ES-I3 (cell line): ENCODE measurements around the gene TBC1D8.

Experiments used
- H3K36me3 ChIP-seq: 2 replicates; pipeline ENCODE4 v1.6.1; 2013; ENCODE audit warnings: mild to moderate bottlenecking, low read length, control low read depth, moderate library complexity; ENCODE audit not compliant: insufficient read depth
- H3K4me1 ChIP-seq: 2 replicates; pipeline ENCODE4 v1.6.1; 2013; ENCODE audit warnings: mild to moderate bottlenecking, control low read depth, low read length; ENCODE audit not compliant: insufficient read depth
- H3K9ac ChIP-seq: 2 replicates; pipeline ENCODE4 v1.6.1; 2013; ENCODE audit warnings: low read depth, mild to moderate bottlenecking, low read length, moderate library complexity
- H3K9me3 ChIP-seq: 2 replicates; pipeline ENCODE4 v1.6.1; 2013; ENCODE audit warnings: mild to moderate bottlenecking, low read length, moderate library complexity; ENCODE audit not compliant: control insufficient read depth, insufficient read depth

The TBC1D8 gene

GRCh38 chr2:101152272-101153076 lies 1.3 kb upstream of the TBC1D8 start:
- H3K9ac ChIP-seq = peak overlapping the region; percentile 73; the same call in 1 of the 2 replicates
- no peaks in the 10 kb centered on the region for H3K9me3 ChIP-seq
- peaks cover 18% of the 10 kb centered on the region for H3K4me1 ChIP-seq
- no peaks in the 10 kb centered on the region for H3K36me3 ChIP-seq

DNA sequence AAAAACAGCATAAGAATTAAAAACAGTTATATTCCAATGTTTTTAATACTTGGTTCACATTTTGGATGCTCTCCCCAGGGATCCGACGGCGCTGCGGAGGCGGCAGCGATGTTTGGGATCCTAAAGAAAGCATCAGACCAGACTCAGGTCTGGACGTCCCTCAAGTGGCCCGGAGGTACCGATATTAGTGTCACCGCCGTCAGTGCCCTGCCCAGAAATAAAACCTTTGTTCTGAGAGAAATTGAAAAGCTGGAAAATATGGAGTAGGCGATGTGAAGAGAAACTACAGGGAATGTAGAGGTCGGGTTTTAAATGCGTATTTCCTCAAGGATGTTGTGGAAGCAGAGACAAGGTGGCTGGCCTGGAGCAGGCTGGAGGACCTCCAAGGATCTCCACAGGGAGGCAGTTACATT lies 683 bp upstream of the TBC1D8 start:
- H3K36me3 ChIP-seq = no peaks in the 10 kb centered on the region
- H3K9me3 ChIP-seq = no peaks in the 10 kb centered on the region
- peak overlapping the region; percentile 73; the same call in 1 of the 2 replicates for H3K9ac ChIP-seq
- H3K4me1 ChIP-seq = peaks cover 18% of the 10 kb centered on the region

- H3K9me3 ChIP-seq = no peaks in the 10 kb centered on the region
- no peaks in the 10 kb centered on the region for H3K36me3 ChIP-seq
- H3K4me1 ChIP-seq = peaks cover 25% of the 10 kb centered on the region
- H3K9ac ChIP-seq = peak overlapping the region; percentile 77
Observed at GRCh38 chr2:101150306-101151145, 656 bp downstream of the TBC1D8 start.

GRCh38 chr2:101149241-101150192 lies 1.7 kb downstream of the TBC1D8 start:
- Histone ChIP-seq H3K4me1 (peaks cover 31% of the 10 kb centered on the region), H3K36me3 (no peaks in the 10 kb centered on the region), H3K9ac (peak overlapping the region; percentile 77; the same call in 1 of the 2 replicates), H3K9me3 (no peaks in the 10 kb centered on the region)

GRCh38 chr2:101148777-101149176 lies 2.4 kb downstream of the TBC1D8 start:
- H3K9me3 ChIP-seq = no peaks in the 10 kb centered on the region
- H3K4me1 ChIP-seq = peaks cover 37% of the 10 kb centered on the region
- H3K9ac ChIP-seq = no peak overlapping the region
- H3K36me3 ChIP-seq = no peaks in the 10 kb centered on the region

GRCh38 chr2:101147971-101148370 lies 3.2 kb downstream of the TBC1D8 start:
- Histone ChIP-seq H3K4me1 (peaks cover 37% of the 10 kb centered on the region), H3K9ac (no peak overlapping the region), H3K36me3 (no peaks in the 10 kb centered on the region), H3K9me3 (no peaks in the 10 kb centered on the region)

GRCh38 chr2:101147062-101147461 lies 4.1 kb downstream of the TBC1D8 start:
- H3K36me3 ChIP-seq = no peaks in the 10 kb centered on the region
- H3K9me3 ChIP-seq = 0 out of 2 replicates have a peak, but pooled peaks cover 2% of the 10 kb centered on the region
- H3K4me1 ChIP-seq = peaks cover 37% of the 10 kb centered on the region
- H3K9ac ChIP-seq = no peak overlapping the region

DNA sequence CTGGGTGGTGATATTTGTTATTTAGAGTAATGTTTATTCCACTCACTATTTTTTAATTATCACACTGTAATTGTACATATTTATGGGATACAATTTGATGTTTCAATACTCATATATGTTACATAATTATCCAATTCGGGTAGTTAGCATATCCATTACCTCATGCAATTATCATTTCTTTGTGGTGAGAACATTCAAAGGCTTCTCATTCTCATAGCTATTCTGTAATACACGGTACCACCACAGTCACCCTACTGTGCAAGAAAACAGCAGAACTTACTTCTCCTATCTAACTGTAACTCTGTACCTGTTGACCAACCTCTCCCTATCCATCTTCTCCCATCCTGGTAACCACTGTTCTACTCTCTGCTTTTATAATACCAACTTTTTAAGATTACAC lies 4.6 kb downstream of the TBC1D8 start:
- H3K4me1 ChIP-seq = peaks cover 37% of the 10 kb centered on the region
- H3K9me3 ChIP-seq = 0 out of 2 replicates have a peak, but pooled peaks cover 2% of the 10 kb centered on the region
- H3K36me3 ChIP-seq = no peaks in the 10 kb centered on the region
- H3K9ac ChIP-seq = no peak overlapping the region

DNA sequence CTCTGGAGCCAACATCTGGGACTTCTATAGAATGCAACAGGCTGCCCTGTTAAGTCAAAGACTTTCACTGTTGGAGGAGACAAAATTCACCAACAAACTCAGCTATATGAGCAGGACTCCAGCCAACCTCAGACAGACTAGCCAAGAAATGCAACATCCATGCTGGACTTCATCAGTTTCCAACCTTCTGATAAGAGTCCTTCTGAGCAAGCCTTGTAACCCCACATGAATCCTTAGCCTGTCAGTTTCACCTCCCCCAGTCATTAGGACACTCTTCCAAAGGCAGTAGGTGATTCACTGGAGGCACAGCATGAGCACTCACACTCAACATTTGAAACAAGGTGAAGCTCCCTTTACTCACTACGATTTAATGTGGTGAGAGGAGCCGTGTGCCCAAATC lies 5.8 kb downstream of the TBC1D8 start:
- H3K4me1 ChIP-seq = peaks cover 37% of the 10 kb centered on the region
- H3K36me3 ChIP-seq = no peaks in the 10 kb centered on the region
- no peak overlapping the region for H3K9ac ChIP-seq
- 0 out of 2 replicates have a peak, but pooled peaks cover 2% of the 10 kb centered on the region for H3K9me3 ChIP-seq

DNA sequence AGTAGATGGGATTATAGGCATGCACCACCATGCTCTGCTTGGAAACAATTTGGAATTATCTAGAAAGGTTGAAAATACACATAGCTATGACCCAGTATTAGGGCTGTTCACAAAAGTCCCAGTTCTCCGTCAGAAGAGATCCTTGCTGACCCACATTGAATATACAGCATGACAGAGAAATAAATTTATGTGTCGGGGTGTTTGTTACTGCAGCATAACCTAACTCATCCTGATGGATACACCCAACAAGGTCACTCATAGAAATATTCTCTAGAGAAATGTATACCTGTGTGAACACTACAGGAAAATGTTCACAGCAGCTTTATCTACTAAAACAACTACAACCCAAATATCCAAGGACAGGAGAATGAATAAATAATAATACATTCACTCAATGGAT lies 9.0 kb downstream of the TBC1D8 start:
- Histone ChIP-seq H3K4me1 (peaks cover 19% of the 10 kb centered on the region), H3K36me3 (no peaks in the 10 kb centered on the region), H3K9ac (no peak overlapping the region), H3K9me3 (0 out of 2 replicates have a peak, but pooled peaks cover 2% of the 10 kb centered on the region)

DNA sequence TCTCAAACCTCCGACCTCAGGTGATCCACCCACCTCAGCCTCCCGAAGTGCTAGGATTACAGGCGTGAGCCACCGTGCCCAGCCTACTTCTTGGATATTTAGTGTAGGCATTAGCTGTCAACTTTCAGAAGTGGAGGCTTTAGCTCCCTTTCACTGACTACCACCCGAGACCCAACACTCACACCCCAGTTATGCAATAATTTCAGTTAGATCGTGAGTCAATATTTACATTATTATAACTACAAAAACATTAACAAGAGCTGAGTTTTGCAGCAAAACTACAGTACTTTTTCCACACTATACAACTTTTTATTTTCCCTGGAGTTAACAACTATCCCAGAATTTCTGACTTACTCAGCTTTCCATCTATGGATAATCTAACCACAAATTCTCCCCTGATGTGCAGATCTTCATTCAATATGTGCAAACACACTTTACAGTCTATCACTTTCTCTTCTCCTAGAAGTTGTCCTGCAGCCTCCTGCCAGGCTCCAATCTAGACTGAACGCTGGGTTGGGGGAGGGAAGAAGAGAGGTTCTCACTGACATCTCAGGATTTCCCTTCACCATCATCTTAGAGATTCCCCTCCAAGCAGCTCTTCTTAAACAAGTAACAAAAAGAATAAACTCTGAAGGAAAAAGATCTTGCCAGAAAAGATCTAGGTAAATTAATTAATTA lies 10.1 kb downstream of the TBC1D8 start:
- peaks cover 18% of the 10 kb centered on the region for H3K4me1 ChIP-seq
- H3K36me3 ChIP-seq = no peaks in the 10 kb centered on the region
- H3K9ac ChIP-seq = no peak overlapping the region
- H3K9me3 ChIP-seq = 0 out of 2 replicates have a peak, but pooled peaks cover 2% of the 10 kb centered on the region

DNA sequence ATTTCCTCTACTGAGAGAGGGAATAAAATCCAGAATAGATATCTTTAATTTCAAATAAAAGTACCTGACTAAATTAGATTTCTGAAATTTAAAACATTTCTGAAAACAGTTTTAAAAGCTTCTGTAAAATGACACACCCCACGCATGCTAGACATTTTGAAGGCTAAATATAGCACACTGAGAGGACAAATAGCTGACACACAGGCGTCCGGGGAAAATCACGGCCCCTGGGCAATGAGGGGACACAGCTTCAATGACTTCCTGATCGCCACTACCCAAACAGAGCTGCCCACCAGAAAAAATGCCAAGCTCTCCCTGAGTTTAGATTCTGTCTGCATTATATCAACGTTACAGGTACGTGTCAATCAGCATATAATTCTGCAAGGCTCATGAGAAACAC lies 10.9 kb downstream of the TBC1D8 start:
- no peaks in the 10 kb centered on the region for H3K36me3 ChIP-seq
- peaks cover 9% of the 10 kb centered on the region for H3K4me1 ChIP-seq
- 0 out of 2 replicates have a peak, but pooled peaks cover 2% of the 10 kb centered on the region for H3K9me3 ChIP-seq
- H3K9ac ChIP-seq = no peak overlapping the region

DNA sequence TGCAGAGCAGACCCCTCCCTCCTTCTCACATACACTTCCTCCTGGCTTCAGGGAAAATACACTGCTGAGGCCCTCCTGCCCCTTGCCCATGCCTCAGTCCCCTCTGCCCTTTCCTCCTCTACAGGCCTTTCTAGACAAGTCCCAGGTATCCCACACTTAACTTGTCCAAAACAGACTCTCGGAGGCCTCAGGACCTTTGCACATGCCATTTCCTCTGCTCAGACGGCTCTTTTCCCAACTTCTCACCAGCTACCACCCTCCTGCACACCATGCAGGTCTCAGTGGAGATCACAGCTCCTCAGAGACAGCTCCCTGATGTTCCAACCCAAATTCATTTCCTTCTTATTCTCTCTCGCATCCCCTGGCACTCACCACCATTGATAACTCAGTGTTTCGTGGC lies 11.7 kb downstream of the TBC1D8 start:
- Histone ChIP-seq H3K9me3 (0 out of 2 replicates have a peak, but pooled peaks cover 2% of the 10 kb centered on the region), H3K36me3 (no peaks in the 10 kb centered on the region), H3K9ac (no peak overlapping the region), H3K4me1 (peaks cover 6% of the 10 kb centered on the region; the same call in 1 of the 2 replicates)
